HG03103 (cell line): ENCODE data around the gene RAPGEF4.

Experiments
- ATAC-seq: cut with Tn5 transposase; IDR thresholded peaks from one replicate; pipeline ENCODE4 v1.9.1; 2021; ENCODE audit warnings: low read depth; ENCODE audit not compliant: unreplicated experiment

RAPGEF4 gene

DNA sequence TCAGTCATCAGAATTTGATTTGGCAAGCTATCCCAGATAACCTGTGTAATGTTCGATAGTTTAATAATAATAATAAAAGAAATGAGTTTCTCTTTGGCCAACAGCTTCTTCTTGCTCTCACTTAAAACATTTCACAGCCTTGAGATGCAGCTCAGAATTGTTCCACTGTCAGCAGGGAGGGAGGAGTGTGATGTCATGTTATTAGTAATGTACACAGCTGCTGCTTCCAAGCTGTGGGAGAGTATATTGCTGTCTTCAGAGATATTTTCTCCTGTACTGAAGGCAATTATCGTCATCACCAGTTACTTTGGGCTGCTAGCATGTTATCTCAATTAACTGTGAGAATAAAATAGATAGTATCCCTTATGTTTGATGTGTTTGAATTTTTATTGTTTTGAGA lies 193.1 kb downstream of the RAPGEF4 start:
- ATAC-seq = no peak

DNA sequence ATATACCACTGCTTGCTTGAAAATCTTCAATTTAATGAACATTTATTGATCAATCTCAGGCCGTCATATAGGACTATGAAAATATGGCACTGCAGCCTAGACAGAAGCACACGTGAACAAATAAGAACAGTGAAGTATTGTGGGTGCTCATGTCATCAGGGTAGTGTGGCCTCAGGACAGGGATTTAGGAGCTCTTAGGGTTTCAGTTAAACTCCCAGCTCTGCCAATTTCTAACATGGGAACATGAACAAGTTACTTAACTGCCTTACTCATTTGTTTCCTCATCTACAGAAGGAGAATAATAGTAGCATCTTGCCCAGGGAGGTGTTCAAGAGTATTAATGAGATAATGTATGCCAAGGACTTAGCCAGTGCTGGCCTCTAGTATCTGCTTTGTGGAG lies 194.0 kb downstream of the RAPGEF4 start:
- ATAC-seq = no peak

DNA sequence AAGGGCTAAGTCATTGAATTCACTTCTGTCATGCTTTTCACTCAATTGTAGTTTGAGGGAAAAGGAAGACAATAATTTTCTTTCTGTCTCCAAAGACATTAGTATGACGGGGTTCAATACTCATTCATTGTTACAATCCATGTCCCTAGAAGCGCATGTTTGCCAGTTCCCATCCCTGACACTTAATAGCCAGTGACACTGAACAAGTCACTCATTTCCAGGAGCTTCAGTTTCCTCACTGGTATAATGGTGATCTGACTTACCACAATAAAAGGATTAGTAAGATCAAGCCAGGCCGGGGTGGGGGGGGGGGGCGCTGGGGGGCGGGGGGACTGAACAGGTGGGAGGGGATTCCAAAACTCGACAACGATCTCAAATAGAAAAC lies 195.2 kb downstream of the RAPGEF4 start:
- no peak for ATAC-seq

- ATAC-seq = no peak
Measured at GRCh38 chr2:172931256-172931894, 195.7 kb downstream of the RAPGEF4 start.

DNA sequence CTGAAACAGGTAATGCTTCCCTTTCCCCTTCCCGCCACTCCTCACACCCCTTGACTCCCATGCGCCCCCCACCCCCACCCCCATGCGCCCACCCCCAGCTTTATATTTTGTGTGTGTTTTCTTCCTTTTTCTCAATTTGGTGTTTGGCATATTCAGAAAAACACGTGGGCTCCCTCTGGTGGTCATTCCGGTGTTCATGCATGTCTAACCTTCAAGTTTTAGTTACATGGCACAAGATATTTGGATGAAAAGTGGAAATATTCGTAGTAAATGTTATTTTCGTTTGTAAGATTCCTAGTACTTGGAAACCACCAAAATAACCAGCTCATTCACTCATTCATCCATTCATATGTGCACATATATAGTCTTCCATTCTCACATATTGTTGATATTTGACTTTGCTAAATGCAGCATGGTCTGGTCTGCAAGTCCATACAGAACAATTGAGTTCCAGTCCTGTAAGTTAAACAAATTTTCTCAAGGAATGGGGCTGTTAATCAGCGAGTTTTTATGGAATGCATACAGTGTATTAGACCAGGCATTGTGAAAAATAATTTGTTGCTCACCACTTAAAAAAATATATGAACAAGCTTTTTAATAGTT lies 196.4 kb downstream of the RAPGEF4 start:
- ATAC-seq = no peak

DNA sequence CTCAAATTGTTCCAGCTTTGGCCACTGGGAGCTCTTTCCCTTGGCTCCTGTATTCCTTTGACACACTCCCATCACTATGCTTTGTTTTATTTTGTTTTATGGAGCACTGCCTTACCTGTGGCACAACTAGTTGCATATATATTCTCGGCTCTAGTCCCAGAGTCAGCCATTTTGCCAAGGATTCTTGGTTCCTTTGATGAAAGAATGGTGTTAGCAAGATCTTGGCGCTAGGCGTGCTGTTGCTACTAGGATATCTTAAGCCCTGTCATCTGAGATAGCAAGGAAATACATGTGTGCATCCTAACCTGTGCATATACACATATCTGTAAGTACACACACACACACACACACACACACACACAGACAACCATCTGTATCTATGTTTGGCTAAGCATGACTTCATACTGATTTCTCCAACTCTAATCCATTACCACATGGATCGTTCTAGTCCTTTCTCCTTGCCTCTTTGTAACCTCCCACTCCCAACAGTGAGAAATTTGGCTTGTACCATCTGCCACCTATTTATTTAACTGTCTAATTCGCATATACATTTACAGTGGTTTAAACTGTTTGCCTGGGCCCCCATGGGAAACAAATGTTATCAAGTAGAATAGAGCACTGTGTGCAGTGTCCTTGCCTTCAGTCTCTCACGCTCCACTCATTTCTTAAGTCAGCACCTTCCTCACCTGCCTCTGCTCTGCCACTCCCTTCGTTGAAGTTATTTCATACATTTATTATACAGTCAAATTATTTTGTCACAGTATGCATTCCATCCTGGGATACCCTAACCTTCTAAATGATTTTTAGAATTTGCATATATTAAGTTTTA lies 202.5 kb downstream of the RAPGEF4 start:
- ATAC-seq = no peak

DNA sequence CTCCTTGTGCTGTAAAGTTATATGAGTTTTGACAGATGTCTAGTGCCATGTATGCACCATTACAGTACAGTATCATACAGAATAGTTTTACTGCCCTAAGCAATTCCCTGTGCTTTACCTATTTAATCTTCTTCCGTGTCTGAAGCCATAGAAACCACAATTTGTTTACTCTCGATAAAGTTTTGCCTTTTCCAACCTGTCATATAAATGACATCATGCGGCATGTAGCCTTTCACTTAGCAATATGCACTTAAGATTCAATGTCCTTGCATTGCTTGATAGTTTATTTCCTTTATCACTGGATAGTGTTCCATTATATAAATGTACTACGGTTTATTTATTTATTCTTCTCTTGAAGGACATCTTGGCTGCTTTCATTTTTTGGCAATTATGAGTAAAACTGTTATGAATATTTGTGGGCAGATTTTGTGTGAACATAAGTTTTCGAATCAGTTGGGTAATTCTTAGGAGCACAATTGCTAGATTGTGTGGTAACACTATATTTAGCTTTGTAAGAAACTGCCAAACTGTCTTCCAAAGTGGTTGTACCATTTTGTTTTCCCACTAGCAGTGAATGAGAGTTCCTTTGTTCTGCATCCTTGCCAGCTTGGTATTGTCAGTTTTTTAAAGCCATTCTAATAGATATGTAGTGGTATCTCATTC lies 203.2 kb downstream of the RAPGEF4 start:
- ATAC-seq = no peak

- no peak for ATAC-seq
Measured at GRCh38 chr2:172943539-172943938, 207.9 kb downstream of the RAPGEF4 start.

GRCh38 chr2:172944022-172944793 lies 208.6 kb downstream of the RAPGEF4 start:
- no peak for ATAC-seq

DNA sequence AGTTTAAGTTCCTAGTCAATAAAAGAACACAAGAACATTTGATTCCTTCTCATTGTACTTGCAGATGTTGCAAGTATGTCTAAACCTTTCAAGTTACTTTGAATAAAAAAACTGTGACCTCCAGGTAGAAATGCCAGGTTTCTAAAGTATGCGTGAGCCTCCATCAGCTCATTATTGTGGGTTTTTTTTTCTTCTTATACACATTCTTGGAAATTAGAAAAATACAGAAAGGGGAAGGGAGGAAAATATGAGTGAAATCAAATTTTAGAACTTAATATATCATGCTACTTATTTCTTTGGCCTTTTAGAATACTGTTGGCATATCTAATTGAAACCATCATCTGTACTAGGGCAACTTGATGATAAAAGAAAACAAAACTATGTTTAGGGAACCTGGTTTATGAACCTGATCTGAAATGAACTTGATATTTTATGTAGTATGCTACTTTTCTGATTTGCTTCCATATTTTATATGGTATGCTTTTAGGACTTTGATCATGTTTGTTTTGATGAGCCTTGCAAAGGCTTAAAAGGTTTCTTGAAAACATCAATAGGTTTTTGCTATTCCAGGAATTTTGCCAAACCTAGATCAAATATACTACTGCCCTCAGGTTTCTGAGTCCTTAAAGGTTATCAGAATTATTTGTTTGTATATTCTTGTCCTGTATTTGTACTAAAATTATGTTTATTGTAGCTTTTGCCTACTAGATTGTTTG lies 209.3 kb downstream of the RAPGEF4 start:
- ATAC-seq = no peak

- no peak for ATAC-seq
Measured at GRCh38 chr2:172945510-172945850, 209.8 kb downstream of the RAPGEF4 start.

DNA sequence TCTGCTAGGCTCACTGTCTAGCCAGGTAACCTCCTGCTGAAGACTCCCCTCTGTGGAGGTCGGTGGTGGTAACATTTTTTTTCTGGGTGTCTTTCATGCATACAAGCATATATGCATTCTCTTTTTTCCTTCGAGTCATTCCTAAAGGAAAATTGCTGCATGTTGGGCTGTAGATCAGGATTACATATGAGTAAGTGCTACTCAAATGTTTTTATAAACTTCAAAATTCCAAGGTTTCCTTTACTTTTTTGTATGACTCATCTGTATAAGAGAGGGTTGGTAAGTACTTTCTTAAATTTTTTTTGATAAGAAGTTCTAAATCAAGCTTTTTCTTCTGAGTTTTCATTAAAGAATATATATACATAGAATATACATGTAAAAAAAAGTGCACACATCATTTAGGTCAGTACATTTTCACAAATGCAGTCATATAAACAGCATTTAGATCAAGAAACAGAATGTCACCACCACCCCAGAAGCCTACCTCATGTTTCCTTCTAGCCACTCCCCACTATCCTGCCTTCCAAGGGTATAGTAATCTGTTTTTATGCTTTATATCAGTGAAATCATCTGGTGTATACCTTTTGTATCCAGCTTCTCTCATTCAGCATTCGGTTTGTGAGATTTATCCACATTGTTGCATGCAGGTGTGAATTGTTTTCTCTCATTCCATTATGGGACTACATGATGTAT lies 212.0 kb downstream of the RAPGEF4 start:
- ATAC-seq = no peak

DNA sequence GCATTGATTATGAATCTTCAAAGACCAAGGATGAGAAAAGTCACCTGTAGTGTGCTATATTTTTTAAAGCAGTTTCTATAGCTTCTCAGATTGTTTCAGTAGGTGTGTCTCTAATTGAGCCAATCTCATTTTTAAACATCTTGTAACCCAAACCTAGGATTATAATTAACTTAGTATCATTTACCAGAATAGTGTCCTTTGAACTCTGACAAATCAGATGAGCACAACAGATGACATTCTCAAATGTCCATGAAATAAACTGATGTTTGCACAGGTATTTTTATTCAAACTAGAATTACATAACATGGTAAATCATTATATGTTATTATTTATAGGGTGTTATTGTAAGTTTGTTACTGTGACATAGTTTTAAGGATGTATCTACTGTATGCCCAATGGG lies 213.9 kb downstream of the RAPGEF4 start:
- ATAC-seq = no peak

DNA sequence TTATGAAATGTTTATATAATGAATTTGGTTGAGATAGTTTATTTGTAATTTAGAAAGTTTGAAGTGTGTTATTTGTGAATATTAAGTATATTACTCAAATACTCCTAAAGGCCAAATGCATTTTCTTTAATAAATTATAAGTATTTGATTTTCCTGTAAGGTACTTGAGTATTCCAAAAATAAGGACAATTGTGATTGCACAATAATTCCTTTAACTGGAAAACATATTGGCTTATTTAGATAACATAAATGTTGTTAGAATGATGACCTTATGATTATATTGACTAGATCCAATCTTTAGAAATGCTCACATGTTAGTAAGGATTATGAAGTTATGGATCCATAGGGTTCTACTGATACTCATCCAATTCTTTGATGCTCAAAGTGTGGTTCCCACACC lies 214.9 kb downstream of the RAPGEF4 start:
- no peak for ATAC-seq

- ATAC-seq = no peak
Measured at GRCh38 chr2:172951554-172951953, 215.9 kb downstream of the RAPGEF4 start.

GRCh38 chr2:172953411-172953810 lies 217.8 kb downstream of the RAPGEF4 start:
- no peak for ATAC-seq

DNA sequence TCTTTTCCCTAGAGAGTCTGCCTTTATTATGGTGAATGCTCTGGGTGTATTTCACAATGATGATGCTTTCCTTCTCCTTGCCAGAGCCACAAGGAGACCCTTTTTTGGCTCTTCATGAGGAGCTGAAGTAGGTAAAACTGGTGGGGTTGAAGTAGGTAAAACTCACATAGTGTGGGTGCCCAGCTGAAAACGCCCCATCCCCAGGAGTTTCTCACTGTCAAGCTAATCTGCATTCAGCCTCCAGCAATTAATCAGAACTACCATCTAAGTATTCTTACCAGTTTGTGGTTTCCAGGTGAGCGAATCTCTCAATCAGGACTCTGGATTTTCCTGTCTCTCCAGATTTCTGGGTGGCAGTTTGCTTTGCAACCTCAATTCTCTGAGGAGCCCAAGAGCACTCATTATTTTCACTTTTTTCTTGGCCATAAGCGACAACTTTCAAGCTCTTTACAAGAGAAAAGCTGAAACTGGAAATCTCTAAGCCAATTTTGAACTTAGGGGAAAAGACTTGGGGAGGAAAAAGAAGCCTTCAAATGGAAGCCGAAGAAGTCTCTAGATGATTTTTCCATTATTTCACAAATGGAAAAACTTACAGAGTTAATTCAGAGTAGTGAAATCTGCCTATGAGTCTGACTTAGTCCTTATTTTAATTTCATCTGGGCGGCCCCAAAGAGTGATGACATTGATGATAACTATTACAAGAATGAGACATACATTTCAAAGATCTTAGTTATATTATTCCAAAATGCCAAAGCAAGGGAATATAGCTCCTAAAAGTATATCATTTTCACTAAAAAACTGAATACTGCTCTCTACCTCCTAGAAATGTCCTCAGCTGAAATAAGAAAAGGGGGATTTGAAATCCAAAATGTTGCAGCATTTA lies 218.6 kb downstream of the RAPGEF4 start:
- ATAC-seq = no peak

GRCh38 chr2:172955587-172955986 lies 219.9 kb downstream of the RAPGEF4 start:
- ATAC-seq = no peak
